SK-N-SH treated with all-trans-retinoic acid at 6 μM for 48 hours (cell line): ENCODE measurements around the gene DST.

Experiments used
- ATAC-seq: fragments of 200-7000 bp; cut with Tn5 transposase; 3 replicates; pipeline ENCODE4 v1.9.1; 2020; ENCODE audit warnings: mild to moderate bottlenecking, moderate library complexity
- ARNTL ChIP-seq: fragments of 450-650 bp; formaldehyde crosslinking; IDR thresholded peaks from 2 replicates; pipeline ENCODE4 v1.5.0; 2020; ENCODE audit warnings: low read depth, mild to moderate bottlenecking, moderate library complexity, borderline replicate concordance
- CREB5 ChIP-seq: fragments of 250-450 bp; sonication (Bioruptor Pico); IDR thresholded peaks from 2 replicates; pipeline ENCODE4 v1.5.1; 2020; ENCODE audit warnings: low read depth, mild to moderate bottlenecking, moderate library complexity
- CSDC2 ChIP-seq: fragments of 250-450 bp; sonication (Bioruptor Pico); IDR thresholded peaks from 2 replicates; pipeline ENCODE4 v1.5.0; 2020; ENCODE audit warnings: mild to moderate bottlenecking, moderate library complexity
- CSRNP3 ChIP-seq: fragments of 250-450 bp; sonication (Bioruptor Pico); IDR thresholded peaks from 2 replicates; pipeline ENCODE4 v1.5.1; 2021; ENCODE audit warnings: mild to moderate bottlenecking, moderate library complexity
- ESRRG ChIP-seq: fragments of 250-450 bp; sonication (Bioruptor Pico); IDR thresholded peaks from 2 replicates; pipeline ENCODE4 v1.6.1; 2021; ENCODE audit warnings: mild to moderate bottlenecking
- GLIS3 ChIP-seq: fragments of 250-450 bp; sonication (Bioruptor Pico); IDR thresholded peaks from 2 replicates; pipeline ENCODE4 v1.5.0; 2020; ENCODE audit warnings: mild to moderate bottlenecking, moderate library complexity
- OSR1 ChIP-seq: fragments of 250-450 bp; sonication (Bioruptor Pico); IDR thresholded peaks from 2 replicates; pipeline ENCODE4 v1.8.0; 2022; ENCODE audit warnings: moderate library complexity, mild to moderate bottlenecking, inconsistent platforms
- PATZ1 ChIP-seq: fragments of 250-450 bp; sonication (Bioruptor Pico); IDR thresholded peaks from 2 replicates; pipeline ENCODE4 v1.8.0; 2020; ENCODE audit warnings: mild to moderate bottlenecking, moderate library complexity, borderline replicate concordance
- POU6F1 ChIP-seq: fragments of 250-450 bp; sonication (Bioruptor Pico); IDR thresholded peaks from 2 replicates; pipeline ENCODE4 v1.8.0; 2021; ENCODE audit warnings: low read depth, mild to moderate bottlenecking, moderate library complexity, borderline replicate concordance
- PPARA ChIP-seq: fragments of 250-450 bp; sonication (Bioruptor Pico); IDR thresholded peaks from 2 replicates; pipeline ENCODE4 v1.5.0; 2020; ENCODE audit warnings: mild to moderate bottlenecking, borderline replicate concordance
- RARB ChIP-seq: fragments of 250-450 bp; sonication (Bioruptor Pico); IDR thresholded peaks from 2 replicates; pipeline ENCODE4 v1.8.0; 2021; ENCODE audit warnings: mild to moderate bottlenecking, moderate library complexity
- TCF4 ChIP-seq: fragments of 250-450 bp; sonication (Bioruptor Pico); IDR thresholded peaks from 2 replicates; pipeline ENCODE4 v1.8.0; 2021; ENCODE audit warnings: mild to moderate bottlenecking, moderate library complexity, borderline replicate concordance
- TSHZ2 ChIP-seq: fragments of 250-450 bp; sonication (Bioruptor Pico); IDR thresholded peaks from 2 replicates; pipeline ENCODE4 v1.5.0; 2020; ENCODE audit warnings: mild to moderate bottlenecking, moderate library complexity
- ZC3H10 ChIP-seq: fragments of 250-450 bp; sonication (Bioruptor Pico); IDR thresholded peaks from 2 replicates; pipeline ENCODE4 v1.5.1; 2021; ENCODE audit warnings: mild to moderate bottlenecking, moderate library complexity
- ZFP3 ChIP-seq: fragments of 250-450 bp; sonication (Bioruptor Pico); IDR thresholded peaks from 2 replicates; pipeline ENCODE4 v1.5.0; 2020; ENCODE audit warnings: mild to moderate bottlenecking, moderate library complexity
- ZFP30 ChIP-seq: fragments of 450-650 bp; formaldehyde crosslinking; IDR thresholded peaks from 2 replicates; pipeline ENCODE4 v1.5.0; 2022; ENCODE audit warnings: mild to moderate bottlenecking, moderate library complexity
- ZNF565 ChIP-seq: fragments of 450-650 bp; formaldehyde crosslinking; conservative IDR thresholded peaks from 2 replicates; pipeline ENCODE4 v1.5.0; 2020; ENCODE audit warnings: low read depth, mild to moderate bottlenecking, moderate library complexity
- ZNF70 ChIP-seq: fragments of 450-650 bp; formaldehyde crosslinking; IDR thresholded peaks from 2 replicates; pipeline ENCODE4 v1.5.0; 2020; ENCODE audit warnings: mild to moderate bottlenecking, moderate library complexity

Gene DST

GRCh38 chr6:56683882-56684281, 41.2 kb upstream of the DST start:
- TF ChIP-seq ESRRG (CRISPR knock-in tag), result no peak
- no peak for TF ChIP-seq ZNF70 (CRISPR knock-in tag)
- TF ChIP-seq ZFP30 (CRISPR knock-in tag), result no peak
- TF ChIP-seq PPARA, result no peak
- TF ChIP-seq PATZ1, result no peak
- no peak for TF ChIP-seq TCF4 (CRISPR knock-in tag)
- no peak for TF ChIP-seq ZC3H10 (CRISPR knock-in tag)
- no peak for TF ChIP-seq POU6F1 (CRISPR knock-in tag)
- TF ChIP-seq CSRNP3, result no peak
- no peak for TF ChIP-seq ZNF565 (CRISPR knock-in tag)
- TF ChIP-seq TSHZ2, result no peak
- TF ChIP-seq RARB, result no peak
- no peak for TF ChIP-seq CSDC2 (CRISPR knock-in tag)
- no peak for TF ChIP-seq ARNTL
- ATAC-seq, result peak; percentile 55; the same call in 2 of the 3 replicates

- ATAC-seq, result no peak
- TF ChIP-seq ZC3H10 (CRISPR knock-in tag), result no peak
- TF ChIP-seq GLIS3 (CRISPR knock-in tag), result no peak
- TF ChIP-seq ZFP3 (CRISPR knock-in tag), result no peak
- TF ChIP-seq CSRNP3, result no peak
- TF ChIP-seq POU6F1 (CRISPR knock-in tag), result no peak
- no peak for TF ChIP-seq OSR1 (CRISPR knock-in tag)
- no peak for TF ChIP-seq ZNF70 (CRISPR knock-in tag)
- no peak for TF ChIP-seq ZNF565 (CRISPR knock-in tag)
- no peak for TF ChIP-seq PPARA
- TF ChIP-seq CREB5 (CRISPR knock-in tag), result no peak
- no peak for TF ChIP-seq CSDC2 (CRISPR knock-in tag)
- TF ChIP-seq, all 23 proteins: peak for 0
Measured at GRCh38 chr6:56682635-56683034, 39.9 kb upstream of the DST start.
